ENCODE measurements around the gene OR5K3. TPM values are rescaled to one million over a fixed set of nuclear protein-coding genes. Genes with fewer than 3 reads are reported as not detected.

OR5K3 gene
- total and polyA plus RNA-seq, 11 donors = not detected

DNA sequence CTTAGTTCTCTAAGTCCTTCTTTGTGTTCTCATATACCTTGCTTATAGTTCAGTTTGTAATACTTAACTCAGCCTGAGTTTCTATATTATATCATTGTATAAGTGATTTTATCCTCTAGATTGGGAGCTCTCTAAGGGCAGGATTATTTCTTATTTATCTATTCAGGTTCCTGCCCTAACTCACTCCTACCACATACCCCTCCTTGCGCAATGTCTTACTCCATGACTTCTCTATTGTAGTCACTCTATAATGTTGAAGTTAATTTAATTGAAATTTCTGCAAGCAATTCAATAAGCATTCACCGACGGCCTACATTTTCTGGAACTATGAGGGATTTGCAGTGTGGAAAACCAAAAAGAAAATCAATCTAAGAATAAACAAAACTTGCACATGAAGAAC, 40.4 kb upstream of the OR5K3 start:
- TF ChIP-seq, protein P1, sequence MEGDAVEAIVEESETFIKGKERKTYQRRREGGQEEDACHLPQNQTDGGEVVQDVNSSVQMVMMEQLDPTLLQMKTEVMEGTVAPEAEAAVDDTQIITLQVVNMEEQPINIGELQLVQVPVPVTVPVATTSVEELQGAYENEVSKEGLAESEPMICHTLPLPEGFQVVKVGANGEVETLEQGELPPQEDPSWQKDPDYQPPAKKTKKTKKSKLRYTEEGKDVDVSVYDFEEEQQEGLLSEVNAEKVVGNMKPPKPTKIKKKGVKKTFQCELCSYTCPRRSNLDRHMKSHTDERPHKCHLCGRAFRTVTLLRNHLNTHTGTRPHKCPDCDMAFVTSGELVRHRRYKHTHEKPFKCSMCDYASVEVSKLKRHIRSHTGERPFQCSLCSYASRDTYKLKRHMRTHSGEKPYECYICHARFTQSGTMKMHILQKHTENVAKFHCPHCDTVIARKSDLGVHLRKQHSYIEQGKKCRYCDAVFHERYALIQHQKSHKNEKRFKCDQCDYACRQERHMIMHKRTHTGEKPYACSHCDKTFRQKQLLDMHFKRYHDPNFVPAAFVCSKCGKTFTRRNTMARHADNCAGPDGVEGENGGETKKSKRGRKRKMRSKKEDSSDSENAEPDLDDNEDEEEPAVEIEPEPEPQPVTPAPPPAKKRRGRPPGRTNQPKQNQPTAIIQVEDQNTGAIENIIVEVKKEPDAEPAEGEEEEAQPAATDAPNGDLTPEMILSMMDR (IDR thresholded peaks at IDR 0.05) = no peak
- TF ChIP-seq POLR2A (IDR thresholded peaks at IDR 0.05) = no peak
- Histone ChIP-seq H3K27ac (no peak overlapping the region), H3K9me3 (no peaks in the 10 kb centered on the region), H3K4me3 (no peak overlapping the region), H3K4me1 (no peaks in the 10 kb centered on the region), H3K27me3 (no peaks in the 10 kb centered on the region), H3K36me3 (no peaks in the 10 kb centered on the region)
- 93 to 94% (median 93%) methylated on average over 3 of the region's 3 CpGs for WGBS, 4 donors
- DNase-seq (no peak), ATAC-seq (no peak)
- intact Hi-C loops (cut with DNase I) = no loop called here

DNA sequence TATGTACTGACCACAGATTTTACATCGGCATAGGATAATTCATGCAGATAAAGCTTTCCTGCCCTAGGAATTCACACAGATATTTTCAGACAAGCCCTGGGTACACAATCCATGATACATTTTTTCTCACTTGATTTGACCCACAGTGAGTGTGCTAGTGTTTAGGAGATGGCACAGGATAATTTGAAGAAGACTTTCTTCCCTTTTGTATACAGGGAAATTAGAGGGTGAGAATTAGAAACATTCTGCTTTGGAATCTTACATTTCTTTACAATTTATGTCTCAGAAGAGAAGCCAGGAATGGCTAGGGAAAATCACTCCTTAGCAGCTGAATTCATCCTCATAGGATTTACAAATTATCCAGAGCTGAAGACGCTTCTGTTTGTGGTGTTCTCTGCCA, 36.9 kb upstream of the OR5K3 start, which contains the start of gene OR5K4:
OR5K4 (plus strand) TSS at position 301 of the 400 bp plus-strand sequence; CDS start at position 301, 0 bp downstream.
- no peaks in the 10 kb centered on the region for H3K27me3 ChIP-seq
- no peaks in the 10 kb centered on the region for H3K4me1 ChIP-seq
- 74 to 84% (median 79%) methylated on average over 2 of the region's 2 CpGs for WGBS, 4 donors
- H3K27ac ChIP-seq = no peak within 1 kb of the TSS
- H3K9me3 ChIP-seq = peaks cover 0 to 8% (median under 1%) of the 10 kb centered on the region in 12 donors
- no peaks in the 10 kb centered on the region for H3K36me3 ChIP-seq
- no peak within 1 kb of the TSS for H3K4me3 ChIP-seq
- DNase-seq (no peak), ATAC-seq (no peak)
- no peak for TF ChIP-seq POLR2A (IDR thresholded peaks at IDR 0.05)
- TF ChIP-seq, protein P1 (IDR thresholded peaks at IDR 0.05) = no peak
- intact Hi-C loops (cut with DNase I) = no loop called here

DNA sequence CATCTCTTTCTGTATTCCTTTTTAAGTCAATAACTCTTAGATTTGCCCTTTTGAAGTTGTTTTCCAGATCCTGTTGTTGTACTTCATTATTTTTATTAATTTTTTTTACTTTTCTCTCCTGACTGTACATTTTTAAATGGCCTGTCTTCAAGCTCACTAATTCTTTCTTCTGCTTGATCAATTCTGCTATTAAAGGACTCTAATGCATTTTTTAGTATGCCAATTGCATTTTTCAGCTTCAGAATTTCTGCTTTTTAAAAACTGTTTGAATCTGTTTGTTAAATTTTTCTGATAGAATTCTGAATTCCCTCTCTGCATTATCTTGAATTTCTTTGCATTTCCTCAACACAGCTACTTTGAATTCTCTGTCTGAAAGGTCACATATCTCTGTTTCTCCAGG, 31.2 kb upstream of the OR5K3 start:
- DNase-seq = no peak
- intact Hi-C loops (cut with DNase I) = no loop called here
- ATAC-seq = no peak
- TF ChIP-seq, protein P1 (IDR thresholded peaks at IDR 0.05) = no peak
- TF ChIP-seq POLR2A (IDR thresholded peaks at IDR 0.05) = no peak
- no peaks in the 10 kb centered on the region for H3K4me1 ChIP-seq
- no peaks in the 10 kb centered on the region for H3K27me3 ChIP-seq
- no peaks in the 10 kb centered on the region for H3K36me3 ChIP-seq
- no peak overlapping the region for H3K27ac ChIP-seq
- peaks cover 0 to 29% (median 13%) of the 10 kb centered on the region in 12 donors for H3K9me3 ChIP-seq
- no peak overlapping the region for H3K4me3 ChIP-seq

DNA sequence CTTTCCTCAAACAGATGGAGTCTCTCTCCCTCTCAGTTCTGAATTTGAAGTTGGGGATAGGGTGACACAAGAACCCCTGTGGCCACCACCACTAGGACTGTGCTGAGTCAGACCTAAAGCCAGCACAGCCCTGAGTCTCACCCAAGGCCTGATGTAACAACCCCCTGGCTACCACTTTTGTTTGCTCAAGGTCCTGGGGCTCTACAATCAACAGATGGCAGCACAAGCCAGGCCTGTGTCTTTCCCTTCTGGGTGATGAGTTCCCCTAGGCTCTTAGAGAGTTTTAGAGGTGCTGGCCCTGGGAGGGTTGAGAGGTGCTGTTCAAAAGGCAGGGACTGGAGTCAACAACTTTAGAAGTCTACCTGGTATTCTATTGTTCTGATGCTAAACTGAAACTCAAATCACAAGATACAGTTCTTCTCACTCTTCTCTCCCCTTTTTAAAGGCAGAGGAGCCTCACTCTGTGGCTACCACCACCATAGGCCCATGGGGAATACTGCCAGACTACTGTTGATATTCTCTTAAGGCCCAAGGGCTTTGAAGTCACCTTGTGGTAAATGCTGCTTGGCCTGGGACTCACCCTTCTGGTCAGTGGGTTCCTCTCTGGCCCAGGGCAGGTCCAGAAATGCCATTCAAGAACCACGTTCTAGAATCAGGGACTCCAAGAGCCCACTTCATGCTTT, 30.3 kb upstream of the OR5K3 start:
- Histone ChIP-seq H3K9me3 (peaks cover 0 to 30% (median 13%) of the 10 kb centered on the region in 12 donors), H3K27me3 (no peaks in the 10 kb centered on the region), H3K36me3 (no peaks in the 10 kb centered on the region), H3K27ac (no peak overlapping the region), H3K4me3 (no peak overlapping the region), H3K4me1 (no peaks in the 10 kb centered on the region)
- WGBS, 4 donors = 36 to 66% (median 51%) methylated on average over 1 of the region's 1 CpG
- intact Hi-C loops (cut with DNase I) = no loop called here
- TF ChIP-seq, protein P1 (IDR thresholded peaks at IDR 0.05) = no peak
- TF ChIP-seq POLR2A (IDR thresholded peaks at IDR 0.05) = no peak
- ATAC-seq (no peak), DNase-seq (no peak)

Data from heart left ventricle (tissue), 16 donors.